Measurements from ENCODE around the gene ATP6V1C2.

The ATP6V1C2 gene

GRCh38 chr2:10757814-10758286, 36.4 kb downstream of the ATP6V1C2 start:
- no peak for TF ChIP-seq CTCF (IDR thresholded peaks at IDR 0.05; ENCODE audit: control insufficient read depth, insufficient read depth, low read depth, low read length, missing control alignments)
- H3K4me3 ChIP-seq (ENCODE audit: control insufficient read depth, low read depth, low read length): no peak overlapping the region
- DNase-seq (ENCODE audit: low read depth): no peak

- TF ChIP-seq CTCF (IDR thresholded peaks at IDR 0.05; ENCODE audit: control insufficient read depth, insufficient read depth, low read depth, low read length, missing control alignments): no peak
- DNase-seq (ENCODE audit: low read depth): no peak
- H3K4me3 ChIP-seq (ENCODE audit: control insufficient read depth, low read depth, low read length): no peak overlapping the region
Measured at GRCh38 chr2:10759151-10759714, 37.8 kb downstream of the ATP6V1C2 start.

GRCh38 chr2:10760794-10761504, 39.5 kb downstream of the ATP6V1C2 start:
- TF ChIP-seq CTCF (IDR thresholded peaks at IDR 0.05; ENCODE audit: control insufficient read depth, insufficient read depth, low read depth, low read length, missing control alignments): no peak
- DNase-seq (ENCODE audit: low read depth): no peak
- no peak overlapping the region for H3K4me3 ChIP-seq (ENCODE audit: control insufficient read depth, low read depth, low read length)

- no peak for DNase-seq (ENCODE audit: low read depth)
- TF ChIP-seq CTCF (IDR thresholded peaks at IDR 0.05; ENCODE audit: control insufficient read depth, insufficient read depth, low read depth, low read length, missing control alignments): no peak
- no peak overlapping the region for H3K4me3 ChIP-seq (ENCODE audit: control insufficient read depth, low read depth, low read length)
Measured at GRCh38 chr2:10761591-10761990, 40.2 kb downstream of the ATP6V1C2 start.

- TF ChIP-seq CTCF (IDR thresholded peaks at IDR 0.05; ENCODE audit: control insufficient read depth, insufficient read depth, low read depth, low read length, missing control alignments): no peak
- H3K4me3 ChIP-seq (ENCODE audit: control insufficient read depth, low read depth, low read length): no peak overlapping the region
- no peak for DNase-seq (ENCODE audit: low read depth)
Measured at GRCh38 chr2:10762651-10763460, 41.4 kb downstream of the ATP6V1C2 start.

- TF ChIP-seq CTCF (IDR thresholded peaks at IDR 0.05; ENCODE audit: control insufficient read depth, insufficient read depth, low read depth, low read length, missing control alignments): no peak
- no peak for DNase-seq (ENCODE audit: low read depth)
- no peak overlapping the region for H3K4me3 ChIP-seq (ENCODE audit: control insufficient read depth, low read depth, low read length)
Measured at GRCh38 chr2:10763461-10763800, 42.0 kb downstream of the ATP6V1C2 start.
